Upper lobe of left lung (tissue), 6 donors: ENCODE results near the gene CDR2L. TPM values are rescaled to one million over a fixed set of nuclear protein-coding genes. Genes with fewer than 3 reads are reported as not detected.

Source experiments
- ATAC-seq, 2 donors: fragments of 200-7000 bp; cut with Tn5 transposase; one replicate each; pipeline ENCODE4 v1.9.1; 2022; ENCODE audit warnings: mild to moderate bottlenecking in 2 of 2, moderate library complexity in 2 of 2; ENCODE audit not compliant: low FRiP score in 2 of 2
- DNase-seq, 2 donors: peaks; one replicate each; pipeline ENCODE4 v3.0.0-alpha.2; 2019 to 2020
- H3K27ac ChIP-seq, 4 donors: fragments of 200-600 bp; sonication (generic); one replicate each; pipeline ENCODE4 v1.5.1; 2016 to 2019
- H3K27me3 ChIP-seq, 4 donors: fragments of 200-600 bp; sonication (generic); one replicate each; pipeline ENCODE4 v1.5.1; 2017 to 2019
- H3K36me3 ChIP-seq, 4 donors: fragments of 200-600 bp; sonication (generic); one replicate each; pipeline ENCODE4 v1.5.1; 2016 to 2019
- H3K4me1 ChIP-seq, 4 donors: fragments of 200-600 bp; sonication (generic); one replicate each; pipeline ENCODE4 v1.5.1; 2018 to 2019
- H3K4me3 ChIP-seq, 4 donors: fragments of 200-600 bp; sonication (generic); one replicate each; pipeline ENCODE4 v1.5.1; 2017 to 2019; ENCODE audit warnings: mild to moderate bottlenecking in 2 of 4, moderate library complexity in 1 of 4
- H3K9me3 ChIP-seq, 4 donors: fragments of 200-600 bp; sonication (generic); one replicate each; pipeline ENCODE4 v1.5.1; 2018 to 2019
- CTCF ChIP-seq, 6 experiments: fragments of 450-650 bp in 4 of 6; fragments of 200-600 bp in 2 of 6; sonication (generic) in 2 of 6; IDR thresholded peaks; one replicate each; pipeline ENCODE4 v1.5.1; 2016 to 2019; ENCODE audit warnings: antibody characterized with exemption in 6 of 6
- EP300 ChIP-seq, 4 donors: sonication (generic); formaldehyde crosslinking; IDR thresholded peaks; one replicate each; pipeline ENCODE4 v1.5.1; 2017; ENCODE audit warnings: antibody characterized with exemption in 4 of 4, control low read depth in 2 of 4
- POLR2A ChIP-seq, 4 donors: fragments of 450-650 bp; IDR thresholded peaks; one replicate each; pipeline ENCODE4 v1.5.1; 2016 to 2017; ENCODE audit warnings: antibody characterized with exemption in 4 of 4, mild to moderate bottlenecking in 2 of 4
- POLR2AphosphoS5 ChIP-seq, 2 donors: sonication (generic); formaldehyde crosslinking; IDR thresholded peaks; one replicate each; pipeline ENCODE4 v1.5.1; 2017; ENCODE audit warnings: antibody characterized with exemption in 2 of 2
- WGBS, 2 donors: methylation state at CpG; one replicate each; pipeline ENCODE4 v1.1.5; 2017 to 2018; 5-methylcytosine and 5-hydroxymethylcytosine counted together
- total RNA-seq, 6 donors: library from RNA; depleted of rRNA in 4 of 6; stranded (reverse); fragments of >200 nt in 4 of 6; gene quantifications; one replicate each; pipeline versions ENCODE4 v1.1.0 to v1.2.1, GENCODE V29; 2016 to 2021
- donor health status: DM: no; HTN: no; CAD: no; lungs with moderate emphysema.
- donor health status: DM: no; HTN: yes; CAD: no; lungs with severe emphysema.

The CDR2L gene
- total RNA-seq, 6 donors from 2014 or later = 15.6 to 48.8 (median 24.7) TPM

- Histone ChIP-seq H3K4me1 (peaks cover 13 to 20% (median 17%) of the 10 kb centered on the region in 4 donors), H3K9me3 (no peaks in the 10 kb centered on the region), H3K27me3 (no peaks in the 10 kb centered on the region), H3K4me3 (peak overlapping the region; percentile 53 to 99 (median 82)), H3K36me3 (peaks cover 0 to 17% (median 6%) of the 10 kb centered on the region in 4 donors), H3K27ac (peak overlapping the region; percentile 79 to 91 (median 88))
- DNase-seq = no peak
- WGBS, 2 donors = 0 to 1% methylated on average over 8 to 10 of the region's 10 CpGs
- TF ChIP-seq POLR2A (IDR thresholded peaks at IDR 0.05) (no peak), POLR2AphosphoS5 (IDR thresholded peaks at IDR 0.05) (no peak), CTCF (IDR thresholded peaks at IDR 0.05) (no peak), EP300 (IDR thresholded peaks at IDR 0.05) (no peak)
- no peak for ATAC-seq
Observed at GRCh38 chr17:75013092-75013559, 25.7 kb downstream of the CDR2L start.

GRCh38 chr17:75019146-75019545 lies 31.7 kb downstream of the CDR2L start:
- Histone ChIP-seq H3K4me1 (peaks cover 0 to 2% (median 0%) of the 10 kb centered on the region in 4 donors), H3K36me3 (peaks cover 10 to 58% (median 41%) of the 10 kb centered on the region in 4 donors), H3K4me3 (no peak overlapping the region), H3K27ac (no peak overlapping the region), H3K27me3 (no peaks in the 10 kb centered on the region), H3K9me3 (no peaks in the 10 kb centered on the region)
- DNase-seq (no peak), ATAC-seq (no peak)
- WGBS, 2 donors = 92% methylated on average over 5 of the region's 5 CpGs
- TF ChIP-seq POLR2A (IDR thresholded peaks at IDR 0.05) (no peak), EP300 (IDR thresholded peaks at IDR 0.05) (no peak), POLR2AphosphoS5 (IDR thresholded peaks at IDR 0.05) (no peak), CTCF (IDR thresholded peaks at IDR 0.05) (no peak)

GRCh38 chr17:75019710-75020109 lies 32.3 kb downstream of the CDR2L start:
- H3K36me3 ChIP-seq = peaks cover 10 to 58% (median 41%) of the 10 kb centered on the region in 4 donors
- no peaks in the 10 kb centered on the region for H3K27me3 ChIP-seq
- no peak overlapping the region for H3K4me3 ChIP-seq

GRCh38 chr17:75020331-75021110 lies 33.1 kb downstream of the CDR2L start:
- DNase-seq (no peak), ATAC-seq (no peak)
- WGBS, 2 donors = 91 to 92% methylated on average over 19 of the region's 19 CpGs
- Histone ChIP-seq H3K27me3 (no peaks in the 10 kb centered on the region), H3K27ac (no peak overlapping the region), H3K9me3 (no peaks in the 10 kb centered on the region), H3K4me1 (peaks cover 0 to 7% (median 0%) of the 10 kb centered on the region in 4 donors), H3K4me3 (no peak overlapping the region), H3K36me3 (peaks cover 10 to 58% (median 41%) of the 10 kb centered on the region in 4 donors)
- no peak for TF ChIP-seq EP300 (IDR thresholded peaks at IDR 0.05)
- no peak for TF ChIP-seq POLR2A (IDR thresholded peaks at IDR 0.05)
- no peak for TF ChIP-seq CTCF (IDR thresholded peaks at IDR 0.05)
- no peak for TF ChIP-seq POLR2AphosphoS5 (IDR thresholded peaks at IDR 0.05)

More at GRCh38 chr17:75019710-75020109, 32.3 kb downstream of the CDR2L start:
- Histone ChIP-seq H3K4me1 (no peaks in the 10 kb centered on the region), H3K27ac (no peak overlapping the region), H3K9me3 (no peaks in the 10 kb centered on the region)
- DNase-seq (no peak), ATAC-seq (no peak)
- TF ChIP-seq POLR2A (IDR thresholded peaks at IDR 0.05) (no peak), CTCF (IDR thresholded peaks at IDR 0.05) (no peak), EP300 (IDR thresholded peaks at IDR 0.05) (no peak), POLR2AphosphoS5 (IDR thresholded peaks at IDR 0.05) (no peak)
- WGBS, 2 donors = 96 to 97% methylated on average over 3 of the region's 3 CpGs
